Endothelial cell (in vitro differentiated cells): ENCODE measurements around the gene TTC23. TPM values are rescaled to one million over a fixed set of nuclear protein-coding genes. Genes with fewer than 3 reads are reported as not detected.

Source experiments
- DNase-seq: peaks from one replicate; pipeline ENCODE4 v3.0.0; 2021; ENCODE audit warnings: low spot score
- H3K27ac Mint-ChIP-seq: one replicate; pipeline ENCODE4 v1.8.0; 2021; ENCODE audit warnings: mixed read lengths, inconsistent platforms; ENCODE audit not compliant: unreplicated experiment
- H3K27me3 Mint-ChIP-seq: one replicate; pipeline ENCODE4 v1.8.0; 2021; ENCODE audit warnings: mild to moderate bottlenecking, moderate library complexity, mixed read lengths, inconsistent platforms; ENCODE audit not compliant: unreplicated experiment
- H3K36me3 Mint-ChIP-seq: one replicate; pipeline ENCODE4 v1.8.0; 2021; ENCODE audit warnings: mild to moderate bottlenecking, low read depth, mixed read lengths, inconsistent platforms; ENCODE audit not compliant: unreplicated experiment
- H3K4me1 Mint-ChIP-seq: one replicate; pipeline ENCODE4 v1.8.0; 2021; ENCODE audit warnings: mild to moderate bottlenecking, mixed read lengths, inconsistent platforms; ENCODE audit not compliant: unreplicated experiment
- H3K4me3 Mint-ChIP-seq: one replicate; pipeline ENCODE4 v1.8.0; 2021; ENCODE audit warnings: mild to moderate bottlenecking, mixed read lengths, inconsistent platforms; ENCODE audit not compliant: unreplicated experiment
- H3K9me3 Mint-ChIP-seq: one replicate; pipeline ENCODE4 v1.8.0; 2021; ENCODE audit warnings: mixed read lengths, inconsistent platforms; ENCODE audit not compliant: unreplicated experiment
- total RNA-seq: library from RNA; stranded (reverse); fragmentation: NEBNext Ultra II Directional; extraction: Animal tissue kit (Norgen Biotek cat#: 25700); gene quantifications from one replicate; pipeline ENCODE4 v1.2.1, GENCODE V29; 2021; ENCODE audit not compliant: unreplicated experiment
- TF ChIP-seq, protein P1 (sequence below): fragments of 200-600 bp; sonication (generic); IDR thresholded peaks from one replicate; pipeline ENCODE4 v1.5.0; 2021; ENCODE audit warnings: antibody characterized with exemption; ENCODE audit not compliant: unreplicated experiment

Gene TTC23
- total RNA-seq, 1 donor from 2014 or later, result 24.3 TPM

DNA sequence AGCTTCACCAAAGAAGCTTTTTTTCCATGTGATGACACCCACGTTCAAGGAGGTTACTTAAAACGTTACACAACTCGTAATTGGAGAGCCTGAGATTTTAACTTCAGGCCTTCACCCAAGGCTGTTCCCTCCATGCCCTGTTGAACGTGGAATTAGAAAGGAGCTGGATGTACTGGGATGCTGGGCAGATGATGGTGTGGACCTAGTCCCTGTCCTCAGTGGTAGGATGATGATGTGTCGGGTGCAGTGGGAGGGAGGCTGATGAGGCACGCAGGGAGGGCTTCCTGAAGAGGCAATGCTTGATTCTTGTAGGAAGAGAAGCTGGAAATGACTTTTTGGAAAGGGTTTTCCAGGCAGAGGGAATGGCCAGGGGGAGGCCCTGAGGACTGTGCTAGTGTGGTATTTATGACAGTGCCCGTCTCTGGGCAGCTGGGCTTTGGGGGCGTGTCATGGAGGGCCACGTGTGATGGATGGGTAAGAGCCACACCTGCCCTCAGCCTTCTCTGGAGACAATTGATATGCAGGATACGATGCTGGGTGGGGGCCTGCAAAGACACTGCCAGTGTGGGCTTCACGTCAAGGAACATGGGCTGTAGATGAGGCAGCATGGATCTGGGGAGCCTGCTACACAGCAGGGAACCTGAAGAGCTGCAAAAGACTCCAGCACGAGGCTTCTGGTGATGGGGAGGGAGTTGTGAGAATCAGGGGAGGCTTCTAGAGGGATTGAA is 129.2 kb downstream of the TTC23 start:
- Mint-ChIP-seq H3K4me1 (peaks cover 32% of the 10 kb centered on the region), H3K27me3 (no peaks in the 10 kb centered on the region), H3K9me3 (no peaks in the 10 kb centered on the region), H3K4me3 (no peak overlapping the region), H3K36me3 (no peaks in the 10 kb centered on the region), H3K27ac (no peak overlapping the region)
- TF ChIP-seq, protein P1, sequence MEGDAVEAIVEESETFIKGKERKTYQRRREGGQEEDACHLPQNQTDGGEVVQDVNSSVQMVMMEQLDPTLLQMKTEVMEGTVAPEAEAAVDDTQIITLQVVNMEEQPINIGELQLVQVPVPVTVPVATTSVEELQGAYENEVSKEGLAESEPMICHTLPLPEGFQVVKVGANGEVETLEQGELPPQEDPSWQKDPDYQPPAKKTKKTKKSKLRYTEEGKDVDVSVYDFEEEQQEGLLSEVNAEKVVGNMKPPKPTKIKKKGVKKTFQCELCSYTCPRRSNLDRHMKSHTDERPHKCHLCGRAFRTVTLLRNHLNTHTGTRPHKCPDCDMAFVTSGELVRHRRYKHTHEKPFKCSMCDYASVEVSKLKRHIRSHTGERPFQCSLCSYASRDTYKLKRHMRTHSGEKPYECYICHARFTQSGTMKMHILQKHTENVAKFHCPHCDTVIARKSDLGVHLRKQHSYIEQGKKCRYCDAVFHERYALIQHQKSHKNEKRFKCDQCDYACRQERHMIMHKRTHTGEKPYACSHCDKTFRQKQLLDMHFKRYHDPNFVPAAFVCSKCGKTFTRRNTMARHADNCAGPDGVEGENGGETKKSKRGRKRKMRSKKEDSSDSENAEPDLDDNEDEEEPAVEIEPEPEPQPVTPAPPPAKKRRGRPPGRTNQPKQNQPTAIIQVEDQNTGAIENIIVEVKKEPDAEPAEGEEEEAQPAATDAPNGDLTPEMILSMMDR, result no peak
- no peak for DNase-seq

DNA sequence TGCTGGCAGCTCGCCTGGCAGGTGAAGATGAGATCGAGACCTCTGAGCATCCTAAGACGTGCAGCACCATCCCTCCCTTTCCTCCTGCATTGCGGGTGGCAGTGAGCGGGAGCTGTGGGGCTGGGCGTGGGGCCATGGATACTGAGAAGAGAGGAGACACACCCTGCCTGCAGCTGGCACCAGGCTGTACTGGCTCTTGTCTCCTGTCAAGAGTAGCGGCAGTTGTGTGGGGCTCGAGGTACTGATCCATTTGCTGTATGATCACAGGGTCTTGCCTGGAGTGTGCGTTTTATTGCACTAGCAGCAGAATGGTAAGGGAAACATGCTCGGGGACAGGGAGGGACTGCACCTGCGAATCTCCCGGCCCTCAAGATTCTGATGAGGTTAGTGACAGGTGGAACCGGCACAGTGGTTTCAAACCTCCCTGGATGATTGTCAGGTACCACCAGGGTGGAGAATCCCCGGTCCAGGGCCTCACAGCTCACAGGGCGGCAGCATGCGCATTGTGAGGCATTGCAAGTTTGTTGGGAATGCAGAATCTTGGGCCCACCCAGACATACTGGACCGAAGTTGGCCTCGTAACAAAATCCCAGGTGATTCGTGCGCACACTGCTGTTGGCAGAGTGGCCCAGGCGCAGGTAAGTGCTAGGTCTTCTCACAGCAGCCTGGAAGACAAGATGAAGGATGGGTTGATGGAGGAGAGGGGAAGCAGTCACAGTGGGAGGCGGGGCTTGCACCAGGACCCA is 130.4 kb downstream of the TTC23 start:
- H3K27ac Mint-ChIP-seq, result no peak overlapping the region
- TF ChIP-seq, protein P1, result no peak
- H3K4me1 Mint-ChIP-seq, result peaks cover 25% of the 10 kb centered on the region
- H3K36me3 Mint-ChIP-seq, result no peaks in the 10 kb centered on the region
- no peak overlapping the region for H3K4me3 Mint-ChIP-seq
- no peaks in the 10 kb centered on the region for H3K27me3 Mint-ChIP-seq
- no peak for DNase-seq
- H3K9me3 Mint-ChIP-seq, result no peaks in the 10 kb centered on the region

DNA sequence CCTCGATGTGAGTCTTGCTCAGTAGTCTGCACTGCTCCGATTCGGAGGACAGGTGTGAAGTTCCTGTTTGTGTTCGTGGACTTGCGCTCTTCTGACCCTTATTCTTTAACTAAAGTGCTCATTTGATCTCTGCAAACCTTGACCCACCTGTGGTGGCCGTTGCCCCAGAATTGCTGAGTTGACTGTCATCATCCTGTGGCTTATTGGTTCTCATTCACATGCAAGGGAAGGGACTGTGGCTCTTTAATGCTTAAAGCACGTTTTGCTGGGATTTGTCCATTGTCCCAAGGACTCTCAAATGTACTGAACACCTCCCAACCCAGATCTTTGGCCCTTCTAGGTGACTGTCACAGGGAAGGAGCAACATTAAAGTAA is 131.1 kb downstream of the TTC23 start:
- Mint-ChIP-seq H3K27me3 (no peaks in the 10 kb centered on the region), H3K27ac (no peak overlapping the region), H3K4me3 (no peak overlapping the region), H3K4me1 (peaks cover 18% of the 10 kb centered on the region), H3K9me3 (no peaks in the 10 kb centered on the region), H3K36me3 (no peaks in the 10 kb centered on the region)
- no peak for DNase-seq
- TF ChIP-seq, protein P1, result no peak

DNA sequence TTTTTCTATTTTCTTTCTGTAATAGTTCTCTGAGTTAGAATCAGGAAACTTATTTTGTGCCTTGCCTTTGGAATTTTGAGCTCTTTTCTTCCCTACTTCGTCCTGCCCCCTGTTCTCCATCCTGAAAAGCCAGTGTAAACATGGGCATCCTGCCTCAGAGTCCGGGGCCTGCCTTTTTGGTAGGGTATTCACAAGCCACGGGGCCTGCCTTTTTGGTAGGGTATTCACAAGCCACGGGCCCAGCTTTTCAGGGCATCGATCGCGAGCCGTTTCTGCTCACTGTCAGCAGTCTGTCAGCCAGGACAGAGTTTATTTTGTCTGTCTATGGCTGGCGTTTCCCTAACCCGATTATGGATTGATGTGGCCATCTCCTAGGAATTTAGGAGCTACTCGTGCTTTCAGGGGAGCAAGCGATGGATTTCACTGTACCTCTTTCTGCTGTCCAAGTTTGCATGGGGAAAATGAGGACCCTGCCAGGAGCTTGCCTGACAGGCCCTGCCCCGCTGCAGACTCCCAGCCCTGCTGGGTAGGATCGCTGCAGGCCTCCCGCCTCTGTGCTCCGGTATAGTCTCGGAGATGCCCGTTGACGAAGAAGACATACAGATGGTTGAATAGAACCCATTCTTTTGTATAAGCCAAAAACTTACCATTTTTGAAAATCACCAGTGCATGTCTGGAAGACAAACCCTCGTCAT is 131.7 kb downstream of the TTC23 start:
- Mint-ChIP-seq H3K36me3 (no peaks in the 10 kb centered on the region), H3K9me3 (no peaks in the 10 kb centered on the region), H3K27ac (no peak overlapping the region), H3K4me3 (no peak overlapping the region), H3K27me3 (no peaks in the 10 kb centered on the region), H3K4me1 (peaks cover 14% of the 10 kb centered on the region)
- no peak for DNase-seq
- TF ChIP-seq, protein P1, result no peak

DNA sequence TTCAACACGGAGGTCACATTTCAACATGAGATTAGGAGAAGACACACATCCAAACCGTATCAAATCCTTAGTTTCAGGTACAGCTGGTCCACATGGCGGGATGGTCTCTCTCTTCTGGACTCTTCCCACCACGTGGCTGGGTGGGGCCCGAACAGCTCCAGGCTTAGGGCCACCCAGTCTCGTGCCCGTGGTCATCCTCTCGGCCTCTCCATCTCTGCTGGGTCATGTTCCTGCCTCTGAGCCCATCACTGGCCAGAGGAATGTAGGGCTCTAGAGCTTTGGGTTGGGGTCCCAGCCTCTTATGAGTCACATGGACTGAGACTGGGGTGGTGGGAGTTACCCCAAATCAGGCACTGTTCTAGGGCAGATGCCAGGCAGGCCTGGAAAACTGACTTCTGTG is 132.3 kb downstream of the TTC23 start:
- no peaks in the 10 kb centered on the region for H3K9me3 Mint-ChIP-seq
- no peak for DNase-seq
- TF ChIP-seq, protein P1, result no peak
- H3K36me3 Mint-ChIP-seq, result no peaks in the 10 kb centered on the region
- no peak overlapping the region for H3K4me3 Mint-ChIP-seq
- no peaks in the 10 kb centered on the region for H3K27me3 Mint-ChIP-seq
- peaks cover 13% of the 10 kb centered on the region for H3K4me1 Mint-ChIP-seq
- H3K27ac Mint-ChIP-seq, result no peak overlapping the region
